IPS DF 6.9 (cell line): Measurements from ENCODE around the gene SLIT3.

Experiments
- DNase-seq: peaks from one replicate; pipeline ENCODE4 v3.0.0-alpha.2; 2013; ENCODE audit warnings: low read depth, low spot score
- H3K27ac ChIP-seq: one replicate; pipeline ENCODE4 v1.5.1; 2013; ENCODE audit warnings: low read length, control low read depth
- H3K27me3 ChIP-seq: 2 replicates; pipeline ENCODE4 v1.6.1; 2013; ENCODE audit warnings: mild to moderate bottlenecking, low read length; ENCODE audit not compliant: control insufficient read depth, insufficient read depth
- H3K36me3 ChIP-seq: 2 replicates; pipeline ENCODE4 v1.6.1; 2013; ENCODE audit warnings: low read length; ENCODE audit not compliant: control insufficient read depth, insufficient read depth
- H3K4me1 ChIP-seq: 2 replicates; pipeline ENCODE4 v1.6.1; 2013; ENCODE audit warnings: low read length; ENCODE audit not compliant: control insufficient read depth, insufficient read depth
- H3K4me3 ChIP-seq: 2 replicates; pipeline ENCODE4 v1.5.1; 2013; ENCODE audit warnings: mild to moderate bottlenecking, low read length
- H3K9me3 ChIP-seq: 2 replicates; pipeline ENCODE4 v1.6.1; 2013; ENCODE audit warnings: low read length, inconsistent platforms; ENCODE audit not compliant: control insufficient read depth, insufficient read depth
- WGBS: extraction: QIAGEN DNeasy Blood & Tissue Kit; methylation state at CpG from one replicate; pipeline ENCODE4 v1.1.7; 2013; ENCODE audit warnings: mixed read lengths, missing lambda C conversion rate; ENCODE audit not compliant: insufficient read length, insufficient coverage; 5-methylcytosine and 5-hydroxymethylcytosine counted together

Gene SLIT3

DNA sequence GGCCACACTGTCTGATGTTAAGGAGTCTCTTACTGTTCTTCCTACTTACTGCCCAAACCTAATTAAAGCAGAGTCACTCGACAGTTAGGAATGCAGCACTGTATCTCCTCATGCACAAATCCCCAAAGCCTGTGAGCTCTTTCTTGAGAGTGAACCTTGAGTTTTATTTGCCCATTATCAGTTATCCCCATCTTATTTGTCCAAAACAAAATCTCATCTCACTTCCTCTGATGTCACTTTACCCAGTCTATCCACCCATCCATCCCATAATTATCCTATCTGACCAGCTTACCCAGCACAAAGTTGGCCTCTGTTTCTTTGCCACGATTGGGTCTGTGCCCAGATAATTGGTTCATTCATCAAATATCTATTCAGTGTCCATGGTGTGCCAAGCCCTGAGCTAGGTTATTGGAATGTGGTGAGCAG lies 250.8 kb downstream of the SLIT3 start:
- H3K27ac ChIP-seq, result no peak overlapping the region
- no CpG with 5 or more reads among the region's 2 CpGs for WGBS
- DNase-seq, result no peak
- no peaks in the 10 kb centered on the region for H3K27me3 ChIP-seq
- H3K36me3 ChIP-seq, result no peaks in the 10 kb centered on the region
- H3K4me1 ChIP-seq, result peaks cover 1% of the 10 kb centered on the region; the same call in 1 of the 2 replicates
- H3K4me3 ChIP-seq, result no peak overlapping the region
- no peaks in the 10 kb centered on the region for H3K9me3 ChIP-seq

DNA sequence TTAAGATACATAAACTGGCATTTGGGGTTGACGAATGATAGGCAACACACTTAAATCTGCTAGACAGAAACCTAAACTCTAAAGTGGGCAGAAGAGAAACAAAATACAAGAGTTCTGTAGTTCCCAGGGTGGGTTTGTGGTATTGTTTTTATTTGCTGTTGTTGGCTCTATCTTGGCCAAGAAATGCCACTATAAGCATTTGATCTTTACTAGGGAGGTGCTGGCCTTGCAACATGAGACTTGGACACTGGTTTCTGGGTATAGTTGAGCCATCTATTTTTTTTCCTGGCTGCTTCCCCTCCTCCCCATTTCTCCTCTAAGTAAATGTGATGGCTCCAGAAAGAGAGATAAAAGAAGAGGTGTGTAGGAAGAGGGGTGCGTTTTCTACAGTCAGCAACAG lies 251.2 kb downstream of the SLIT3 start:
- H3K27me3 ChIP-seq, result no peaks in the 10 kb centered on the region
- H3K27ac ChIP-seq, result no peak overlapping the region
- H3K4me3 ChIP-seq, result no peak overlapping the region
- no peak for DNase-seq
- peaks cover 1% of the 10 kb centered on the region; the same call in 1 of the 2 replicates for H3K4me1 ChIP-seq
- H3K36me3 ChIP-seq, result no peaks in the 10 kb centered on the region
- H3K9me3 ChIP-seq, result no peaks in the 10 kb centered on the region
- WGBS, result no CpG with 5 or more reads among the region's 2 CpGs

DNA sequence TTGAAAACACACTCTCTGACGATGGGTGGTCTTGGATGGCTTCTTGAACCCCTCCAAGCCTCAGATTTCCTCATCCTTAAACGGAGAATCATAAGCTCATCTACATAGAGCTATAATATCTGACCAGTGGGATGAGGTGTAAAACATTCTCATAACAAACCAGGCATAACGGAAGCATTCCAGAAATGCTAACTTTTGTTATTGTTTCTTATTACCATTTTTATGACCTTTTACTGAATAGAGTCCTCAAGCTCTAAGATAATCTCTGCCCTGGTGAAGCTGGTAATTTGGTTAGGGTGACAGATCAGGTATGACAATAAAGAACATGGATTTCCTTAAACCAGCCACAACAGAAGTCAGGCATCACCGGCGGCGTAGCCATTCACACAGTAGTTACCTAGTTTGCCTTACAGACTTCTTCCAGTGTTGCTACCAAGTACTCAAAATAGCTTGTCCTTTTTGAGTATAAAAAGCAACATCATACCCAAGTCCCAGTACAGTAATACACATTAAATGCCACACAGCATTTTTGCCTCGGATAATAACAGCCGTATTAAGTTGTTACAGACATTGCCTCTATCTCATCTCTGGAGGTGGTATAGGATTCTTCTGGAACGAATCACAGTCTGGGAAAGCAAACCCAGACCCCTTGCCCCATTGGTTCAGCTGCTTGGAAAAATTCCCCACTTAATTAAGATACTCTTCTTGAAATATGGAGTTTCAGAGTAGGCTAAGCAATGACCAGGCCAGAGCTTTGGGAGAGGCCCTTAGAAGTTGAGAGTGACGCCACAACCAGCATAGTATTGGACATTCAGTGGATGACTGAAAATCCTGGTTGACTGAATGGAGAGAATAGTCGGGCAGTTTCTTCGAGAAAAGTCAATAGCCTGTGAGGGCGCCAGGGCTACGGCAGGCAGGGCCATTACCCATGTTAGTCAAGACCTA lies 252.5 kb downstream of the SLIT3 start:
- no peaks in the 10 kb centered on the region for H3K9me3 ChIP-seq
- H3K27ac ChIP-seq, result no peak overlapping the region
- no peak overlapping the region for H3K4me3 ChIP-seq
- DNase-seq, result no peak
- H3K4me1 ChIP-seq, result peaks cover 1% of the 10 kb centered on the region; the same call in 1 of the 2 replicates
- no peaks in the 10 kb centered on the region for H3K27me3 ChIP-seq
- H3K36me3 ChIP-seq, result no peaks in the 10 kb centered on the region
- WGBS, result no CpG with 5 or more reads among the region's 14 CpGs

DNA sequence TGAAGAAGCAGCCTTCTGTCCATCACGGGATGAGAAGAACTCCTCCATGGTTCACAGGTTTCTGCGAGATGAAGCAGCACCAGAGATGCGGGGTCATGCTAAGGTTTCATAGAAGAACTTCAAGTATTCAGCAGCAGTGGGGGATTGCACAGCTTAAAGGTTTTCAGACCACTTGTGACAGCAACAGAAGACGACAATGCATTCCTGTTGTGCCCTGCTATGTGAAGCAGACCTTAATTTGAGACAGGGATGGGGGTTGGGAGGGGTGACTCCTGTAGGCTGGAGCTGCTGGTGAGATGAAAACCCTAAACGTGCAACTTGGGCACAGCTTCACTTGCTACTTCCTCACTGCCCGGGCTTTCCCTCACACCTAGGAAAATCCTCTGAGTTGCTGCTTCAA lies 256.0 kb downstream of the SLIT3 start:
- Histone ChIP-seq H3K9me3 (no peaks in the 10 kb centered on the region), H3K27ac (no peak overlapping the region), H3K27me3 (no peaks in the 10 kb centered on the region), H3K4me3 (no peak overlapping the region), H3K4me1 (no peaks in the 10 kb centered on the region), H3K36me3 (no peaks in the 10 kb centered on the region)
- DNase-seq, result no peak
- no CpG with 5 or more reads among the region's 6 CpGs for WGBS

DNA sequence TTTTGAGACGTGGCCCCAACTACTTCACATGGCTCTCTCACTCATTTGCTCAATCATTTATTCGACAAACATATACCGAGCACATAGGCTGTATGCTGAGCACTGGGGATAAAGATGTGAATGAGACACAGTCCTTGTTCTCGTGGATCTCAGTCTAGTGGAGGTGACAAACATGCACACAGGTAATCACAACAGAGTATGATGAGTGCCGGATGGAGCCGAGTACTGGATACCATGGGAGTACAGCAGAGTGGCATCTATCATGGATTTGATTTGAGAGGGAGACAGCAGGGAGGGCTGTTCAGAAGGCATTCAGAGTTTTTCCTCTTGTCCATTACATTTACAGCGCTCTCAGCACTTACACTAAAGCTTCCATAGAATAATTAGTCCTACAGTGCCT lies 259.8 kb downstream of the SLIT3 start:
- whole genome bisulfite sequencing, result no CpG with 5 or more reads among the region's 7 CpGs

DNA sequence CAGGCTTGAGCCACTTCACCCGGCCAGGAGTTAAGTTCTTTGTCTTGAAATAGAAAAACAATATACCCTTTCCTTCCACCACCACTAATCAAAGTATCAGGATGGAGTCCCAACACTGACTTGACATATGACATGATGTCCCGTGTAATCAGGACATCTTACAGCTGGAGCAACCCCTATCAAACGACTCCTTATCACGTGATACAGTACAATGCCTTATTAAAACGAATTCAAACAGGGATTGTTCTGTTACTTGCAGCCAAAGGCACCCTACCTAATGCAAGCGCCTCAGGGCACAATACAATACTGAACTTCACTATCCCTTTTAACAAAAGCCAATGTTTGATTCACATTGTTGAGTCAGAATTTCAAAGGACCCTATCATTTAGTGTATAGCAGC lies 261.3 kb downstream of the SLIT3 start:
- DNase-seq, result no peak
- Histone ChIP-seq H3K4me1 (no peaks in the 10 kb centered on the region), H3K27ac (no peak overlapping the region), H3K9me3 (no peaks in the 10 kb centered on the region), H3K4me3 (no peak overlapping the region), H3K27me3 (no peaks in the 10 kb centered on the region), H3K36me3 (no peaks in the 10 kb centered on the region)
- WGBS, result no CpG with 5 or more reads among the region's 6 CpGs

More for the DNA sequence above, 259.8 kb downstream of the SLIT3 start:
- Histone ChIP-seq H3K9me3 (no peaks in the 10 kb centered on the region), H3K27me3 (no peaks in the 10 kb centered on the region), H3K27ac (no peak overlapping the region), H3K36me3 (no peaks in the 10 kb centered on the region), H3K4me3 (no peak overlapping the region), H3K4me1 (no peaks in the 10 kb centered on the region)
- no peak for DNase-seq

DNA sequence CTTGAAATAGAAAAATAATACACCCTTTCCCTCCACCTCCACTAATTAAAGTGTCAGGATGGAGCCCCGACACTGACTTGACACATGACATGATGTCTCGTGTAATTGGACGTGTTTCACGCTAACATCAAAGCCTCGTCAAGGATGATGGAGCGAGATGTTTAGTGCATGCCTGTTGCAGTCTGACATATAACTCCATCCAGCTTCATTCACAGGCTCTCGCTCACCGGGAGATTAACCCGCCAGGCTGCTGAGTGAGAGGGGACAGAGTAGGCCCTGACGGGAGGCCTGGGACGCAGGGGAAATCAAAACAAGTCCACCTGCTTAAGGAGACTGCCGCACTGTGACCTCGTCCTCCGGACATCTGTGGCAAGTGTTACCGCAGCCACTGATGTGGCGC lies 263.5 kb downstream of the SLIT3 start:
- WGBS, result no CpG with 5 or more reads among the region's 16 CpGs
- no peaks in the 10 kb centered on the region for H3K27me3 ChIP-seq
- no peak for DNase-seq

DNA sequence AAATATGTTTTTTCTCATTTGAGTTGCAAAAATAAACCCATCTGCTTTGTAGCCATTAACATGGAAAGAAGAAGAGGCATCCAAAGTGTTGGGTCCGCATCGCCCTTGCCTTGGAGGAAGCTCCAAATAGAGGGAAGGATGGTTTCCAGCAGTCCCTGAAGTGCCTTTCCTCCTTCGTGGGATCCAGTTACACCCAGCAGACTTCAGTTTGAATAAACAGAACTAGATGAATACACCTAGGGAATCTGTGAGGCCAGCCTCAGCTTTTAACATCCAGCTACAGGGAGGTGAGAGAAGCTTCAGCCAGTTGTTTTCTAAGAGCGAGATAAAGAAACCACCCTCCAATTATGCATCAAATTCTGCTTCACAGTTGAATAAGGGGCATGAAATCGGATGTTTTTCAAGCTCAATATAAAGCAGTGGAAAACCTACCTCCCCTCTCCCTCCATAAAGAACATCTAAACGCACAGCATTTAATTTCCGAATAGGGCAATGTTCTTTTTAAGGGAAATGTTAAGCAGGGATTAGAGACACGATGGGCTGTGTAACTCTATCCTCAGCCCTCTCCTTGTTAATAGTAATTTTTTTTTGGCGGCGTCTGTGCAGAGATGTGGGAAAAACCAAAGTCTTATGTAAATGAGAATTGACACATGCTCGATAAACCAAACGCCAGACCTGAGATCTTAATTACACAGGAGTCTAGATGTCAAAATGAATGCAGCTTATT lies 264.7 kb downstream of the SLIT3 start:
- H3K9me3 ChIP-seq, result no peaks in the 10 kb centered on the region
- no CpG with 5 or more reads among the region's 12 CpGs for WGBS
- no peaks in the 10 kb centered on the region for H3K27me3 ChIP-seq
- no peaks in the 10 kb centered on the region for H3K4me1 ChIP-seq
- no peaks in the 10 kb centered on the region for H3K36me3 ChIP-seq
- DNase-seq, result no peak
- H3K4me3 ChIP-seq, result no peak overlapping the region
- no peak overlapping the region for H3K27ac ChIP-seq

More for the DNA sequence above, 263.5 kb downstream of the SLIT3 start:
- no peak overlapping the region for H3K4me3 ChIP-seq
- no peaks in the 10 kb centered on the region for H3K9me3 ChIP-seq
- H3K4me1 ChIP-seq, result no peaks in the 10 kb centered on the region
- no peaks in the 10 kb centered on the region for H3K36me3 ChIP-seq
- H3K27ac ChIP-seq, result no peak overlapping the region

DNA sequence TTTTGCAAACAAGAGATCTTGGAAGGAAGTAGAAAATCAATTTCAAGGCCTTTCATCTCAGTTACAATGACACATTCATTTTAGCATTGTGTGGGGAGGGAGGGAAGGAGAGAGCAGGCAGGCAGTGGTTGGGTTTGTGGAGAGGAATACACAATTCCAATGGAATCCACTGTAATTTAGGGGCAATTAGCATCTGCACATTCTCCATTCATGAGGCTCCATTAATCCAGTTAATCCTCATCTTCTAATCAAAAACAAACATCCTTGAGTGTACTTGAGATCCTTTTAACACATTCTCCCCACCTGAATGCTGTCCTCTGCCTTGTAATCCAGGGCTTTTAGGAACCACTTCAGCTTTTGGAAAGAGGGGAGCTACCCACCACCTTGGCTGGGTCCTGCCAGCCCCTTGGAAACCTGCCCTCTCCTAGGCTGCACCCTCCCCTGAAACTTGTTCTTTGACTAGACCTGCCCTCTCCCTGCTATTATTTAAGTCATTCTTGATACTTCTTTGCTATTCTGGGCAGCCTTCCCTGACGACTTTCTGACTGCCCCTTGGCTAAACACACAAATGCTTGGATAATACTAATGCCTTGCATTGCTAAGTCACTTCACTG lies 271.2 kb downstream of the SLIT3 start:
- Histone ChIP-seq H3K27me3 (no peaks in the 10 kb centered on the region), H3K27ac (no peak overlapping the region), H3K36me3 (no peaks in the 10 kb centered on the region), H3K4me3 (no peak overlapping the region), H3K9me3 (no peaks in the 10 kb centered on the region), H3K4me1 (no peaks in the 10 kb centered on the region)
- no peak for DNase-seq
- no CpG with 5 or more reads among the region's 1 CpG for WGBS

DNA sequence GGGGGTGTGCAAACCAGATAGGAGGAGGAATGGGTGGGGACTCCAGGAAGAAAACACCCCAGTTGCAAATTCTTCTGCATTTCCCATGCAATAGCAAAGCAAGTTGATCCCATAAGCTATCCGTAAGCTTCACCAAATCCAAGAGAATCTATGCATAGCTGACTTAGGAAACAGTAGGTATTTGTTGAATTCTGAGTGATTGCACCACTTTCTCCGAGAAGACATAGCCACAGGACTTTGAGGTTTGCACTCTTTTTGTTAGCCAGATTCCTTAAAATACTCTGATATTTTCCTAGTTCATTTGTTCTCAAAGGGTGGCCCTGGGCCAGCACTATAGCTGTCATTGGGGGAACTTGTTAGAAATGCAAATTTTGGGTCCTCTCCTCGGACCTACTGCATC lies 271.9 kb downstream of the SLIT3 start:
- H3K27ac ChIP-seq, result no peak overlapping the region
- no peaks in the 10 kb centered on the region for H3K4me1 ChIP-seq
- WGBS, result no CpG with 5 or more reads among the region's 3 CpGs

More for the DNA sequence above, 271.9 kb downstream of the SLIT3 start:
- DNase-seq, result no peak
- Histone ChIP-seq H3K36me3 (no peaks in the 10 kb centered on the region), H3K27me3 (no peaks in the 10 kb centered on the region), H3K9me3 (no peaks in the 10 kb centered on the region), H3K4me3 (no peak overlapping the region)
